ENCODE data around the gene RNF220.

Gene RNF220

DNA sequence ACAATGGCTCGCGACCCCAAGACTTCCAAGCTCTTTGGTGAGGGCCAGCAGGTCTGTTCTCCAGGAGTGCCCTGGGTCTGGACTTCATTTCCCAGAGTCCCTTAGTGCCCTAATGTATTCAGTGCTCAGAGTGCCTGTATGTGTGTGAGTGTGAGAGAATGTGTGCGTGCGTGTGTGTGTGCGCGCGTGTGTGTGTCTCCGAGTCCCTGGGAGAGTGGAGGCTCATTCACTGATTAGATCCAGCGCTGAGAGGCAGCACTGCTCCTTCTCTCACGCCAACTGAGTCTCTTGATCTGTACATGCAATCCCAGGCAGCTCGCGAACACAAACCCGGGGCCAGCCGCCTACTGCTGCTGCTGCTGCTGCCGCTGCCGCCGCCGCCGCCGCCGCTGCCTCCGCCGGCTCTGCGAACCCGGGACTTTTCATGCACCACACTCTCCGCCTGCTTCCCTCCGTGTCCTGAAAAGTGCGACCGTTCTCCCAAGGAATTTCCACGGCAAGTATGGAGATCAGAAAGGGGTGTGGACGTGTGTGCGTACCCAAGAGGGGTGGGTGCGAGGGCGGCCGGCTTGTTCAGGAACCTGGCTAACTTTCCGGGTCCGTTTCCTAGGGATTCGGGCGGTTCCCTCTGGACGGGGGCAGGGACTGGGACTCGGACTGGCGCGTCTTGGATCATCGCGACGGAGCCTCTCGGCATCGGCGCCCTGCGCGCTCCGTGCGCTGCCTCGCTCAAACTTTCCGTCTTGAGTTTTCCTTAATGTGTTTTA lies at the start of gene RNF220:
TSS of gene RNF220 (plus strand) at position 225 of the 767 bp plus-strand sequence.
- FAIRE-seq (no peak), DNase-seq (ENCODE audit: insufficient read length, low spot score) (peak; percentile 26)

DNA sequence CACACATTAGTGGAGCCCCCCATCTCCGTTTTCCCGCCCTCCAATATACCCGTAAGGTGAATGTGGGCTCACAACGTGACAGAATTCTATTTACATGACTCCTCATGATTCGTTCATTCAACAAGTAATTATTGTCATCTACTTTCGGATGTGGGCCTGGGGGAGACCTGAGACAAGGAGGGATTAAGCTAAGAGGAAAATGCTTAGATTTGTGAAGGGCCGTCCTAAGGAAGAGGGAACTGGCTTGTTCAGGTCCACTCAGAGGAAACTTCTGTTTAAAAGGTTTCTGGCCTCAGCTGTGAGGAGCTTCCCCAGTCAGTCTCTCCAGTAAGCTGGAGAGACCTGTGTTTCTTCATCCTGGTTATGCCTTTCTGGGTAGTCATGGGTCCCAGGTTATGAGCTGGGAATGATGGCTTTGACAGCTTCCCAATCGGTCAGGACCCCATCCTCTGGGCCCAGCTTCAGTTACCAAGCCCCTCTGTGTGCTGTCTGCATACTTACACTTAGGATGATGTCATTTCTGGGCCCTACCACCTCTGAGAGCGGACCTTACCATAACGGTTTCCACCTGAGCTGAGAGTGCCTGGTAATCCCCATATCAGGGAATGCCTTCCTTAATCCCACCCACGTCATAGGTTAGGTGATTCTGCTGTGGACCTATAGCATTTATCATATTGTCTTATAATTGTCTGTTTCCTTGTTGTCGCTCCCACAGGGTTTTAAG lies 49.3 kb upstream of the RNF220 start:
- FAIRE-seq (peak; percentile 23), DNase-seq (ENCODE audit: insufficient read length, low spot score) (peak; percentile 4)

DNA sequence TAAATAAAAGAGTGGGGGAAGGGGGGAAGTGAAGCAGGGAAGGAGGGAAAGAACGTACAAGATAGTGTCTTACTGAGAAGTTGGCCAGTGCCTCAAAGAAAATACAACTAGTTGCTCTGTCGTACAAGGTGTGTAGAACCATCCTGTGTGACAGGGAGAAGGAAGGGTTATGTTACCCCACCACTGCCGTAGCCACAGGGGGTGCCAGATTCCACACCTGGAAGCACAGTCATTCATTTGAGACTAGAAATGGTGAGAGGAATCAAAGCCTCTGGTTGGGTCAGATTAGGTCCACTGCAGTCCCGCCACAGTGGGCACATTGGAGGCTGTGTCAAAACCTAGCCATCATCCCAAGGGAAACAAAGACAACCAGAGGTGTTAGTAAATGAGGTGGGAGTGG lies 47.3 kb upstream of the RNF220 start:
- DNase-seq (ENCODE audit: insufficient read length, low spot score) (no peak), FAIRE-seq (no peak)

DNA sequence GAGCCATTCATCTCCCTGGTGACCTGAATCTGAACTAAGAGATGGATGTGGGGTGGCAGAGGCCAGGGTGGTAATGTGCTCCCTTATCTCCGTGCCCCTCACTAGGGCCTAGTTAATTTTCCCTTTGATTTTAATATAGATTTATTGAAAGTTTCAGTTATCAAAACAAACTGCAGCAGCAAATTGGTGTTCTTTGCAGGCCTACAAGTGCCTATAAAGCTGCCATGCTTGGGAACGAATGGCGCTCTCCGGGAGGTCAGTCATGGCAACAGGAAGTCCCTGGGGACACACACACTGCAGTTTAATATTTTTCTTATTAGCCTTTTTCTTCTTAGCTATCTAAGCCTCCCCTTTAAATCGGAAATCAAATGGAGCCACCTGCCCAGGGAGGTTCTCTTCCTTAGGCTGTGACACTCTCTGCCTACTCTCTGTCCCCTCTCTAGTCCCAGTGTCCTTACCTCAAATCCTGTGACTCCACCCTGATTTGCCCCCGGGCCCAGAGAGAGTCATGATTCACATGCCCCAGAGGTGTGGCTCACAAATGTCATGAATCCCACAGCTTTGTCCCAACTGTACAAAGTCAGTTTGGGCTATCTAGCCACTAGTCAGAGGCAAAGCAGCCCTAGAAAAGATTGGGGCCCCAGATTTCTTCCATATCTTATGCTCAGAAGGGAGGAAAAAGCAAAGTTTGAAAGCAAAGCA lies 45.7 kb upstream of the RNF220 start:
- DNase-seq (ENCODE audit: insufficient read length, low spot score) (no peak), FAIRE-seq (no peak)

DNA sequence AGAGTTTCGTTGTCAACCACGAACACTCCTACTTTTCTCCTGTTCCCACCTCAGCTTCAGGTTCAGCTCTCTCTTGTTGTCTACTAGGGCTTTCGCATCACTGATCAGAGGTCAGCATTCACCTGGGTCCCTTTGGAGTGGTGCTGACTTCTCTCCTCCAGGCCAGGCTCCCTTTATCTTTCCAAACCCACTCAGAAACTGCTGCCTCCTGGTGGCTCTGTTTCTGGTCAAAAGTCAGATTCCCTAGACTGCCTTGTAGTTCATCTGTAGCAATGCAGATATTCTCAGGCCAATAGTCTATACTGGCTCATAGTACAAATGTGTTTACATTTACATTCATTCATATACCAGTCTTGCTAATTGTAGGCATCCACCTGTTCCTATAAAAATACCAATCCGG lies 43.6 kb upstream of the RNF220 start:
- DNase-seq (ENCODE audit: insufficient read length, low spot score), result peak; percentile 10
- FAIRE-seq, result no peak

DNA sequence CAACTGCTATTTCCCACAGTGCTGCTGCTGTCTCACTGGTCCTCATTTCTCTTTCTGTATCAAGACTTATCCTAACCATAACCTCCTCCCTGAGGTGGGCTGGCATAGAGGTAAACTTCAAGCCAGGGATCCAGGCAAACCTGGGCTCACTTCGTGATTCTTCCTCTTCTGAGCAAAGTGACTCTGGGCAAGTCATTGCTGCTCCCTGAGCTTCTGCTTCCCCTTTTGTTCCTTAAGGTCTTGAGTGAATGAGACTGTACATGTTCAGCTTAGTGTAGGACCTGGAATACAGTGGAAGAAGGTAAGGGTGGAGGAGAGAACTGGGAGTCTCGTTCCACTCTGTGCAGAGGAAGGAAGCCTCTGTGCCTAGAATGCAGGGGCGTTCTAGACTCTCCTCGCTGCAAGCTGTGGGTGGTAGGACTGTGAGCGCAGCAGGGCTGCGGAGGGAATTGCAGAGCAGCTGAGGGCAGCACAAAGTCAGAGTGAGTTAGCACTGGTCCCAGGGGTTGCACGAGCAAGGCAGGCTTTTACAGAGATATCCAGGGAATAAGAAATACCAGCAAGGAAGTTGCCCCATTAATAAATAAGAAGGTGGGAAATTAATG lies 38.6 kb upstream of the RNF220 start:
- DNase-seq (ENCODE audit: insufficient read length, low spot score) (no peak), FAIRE-seq (no peak)

DNA sequence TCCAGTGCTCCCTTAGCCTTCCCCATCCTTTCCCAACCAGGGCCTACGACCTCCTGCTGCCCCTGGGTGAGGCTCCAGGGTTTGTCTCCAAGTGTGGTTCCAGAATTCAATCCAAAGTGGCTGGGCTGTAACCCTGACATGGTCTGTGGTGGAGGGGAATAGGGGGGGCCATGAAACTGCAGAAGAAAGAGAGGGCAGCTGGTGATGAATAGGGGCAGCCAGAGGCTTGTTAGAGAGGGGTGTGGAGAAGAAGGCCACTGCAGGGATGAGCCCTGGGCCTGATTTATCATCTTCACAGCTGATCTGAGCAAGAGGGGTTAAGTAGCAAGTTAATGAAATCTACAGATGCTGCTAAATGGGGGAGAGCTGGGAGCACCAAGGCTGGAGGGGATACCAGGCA lies 37.1 kb upstream of the RNF220 start:
- no peak for FAIRE-seq
- no peak for DNase-seq (ENCODE audit: insufficient read length, low spot score)

DNA sequence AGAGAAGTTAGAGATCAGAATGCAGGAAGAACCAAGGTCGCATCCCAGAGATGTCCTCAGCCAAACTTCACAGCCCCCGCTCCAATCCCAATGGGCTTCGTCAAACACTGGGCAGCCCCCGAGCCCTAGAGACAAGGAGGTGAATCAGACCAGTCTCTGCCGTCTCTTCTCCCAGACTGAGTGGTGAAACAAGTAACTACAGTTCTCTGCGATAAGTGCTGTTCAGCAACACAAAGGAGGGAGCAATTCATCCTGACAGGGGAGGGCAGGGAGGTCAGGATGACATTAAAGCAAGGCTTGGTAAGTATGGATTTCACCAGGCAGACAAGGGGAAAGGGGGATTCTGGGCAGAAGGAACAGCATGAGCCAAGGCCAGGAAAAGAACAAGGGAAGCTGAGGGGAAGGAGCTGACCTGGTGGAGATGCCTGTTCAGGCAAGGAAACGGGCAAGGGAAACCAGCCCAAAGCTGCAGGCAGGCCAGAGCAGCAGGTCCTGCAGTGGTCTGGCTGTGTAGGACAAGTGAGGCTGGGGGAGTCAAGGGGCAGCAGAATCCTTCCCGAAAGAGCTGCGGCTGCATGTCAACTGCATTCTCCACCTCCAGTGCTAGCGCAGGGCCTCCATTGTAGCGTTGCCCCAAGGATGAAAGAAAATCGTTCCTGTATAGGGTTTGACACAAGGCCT lies 36.4 kb upstream of the RNF220 start:
- FAIRE-seq (no peak), DNase-seq (ENCODE audit: insufficient read length, low spot score) (no peak)

DNA sequence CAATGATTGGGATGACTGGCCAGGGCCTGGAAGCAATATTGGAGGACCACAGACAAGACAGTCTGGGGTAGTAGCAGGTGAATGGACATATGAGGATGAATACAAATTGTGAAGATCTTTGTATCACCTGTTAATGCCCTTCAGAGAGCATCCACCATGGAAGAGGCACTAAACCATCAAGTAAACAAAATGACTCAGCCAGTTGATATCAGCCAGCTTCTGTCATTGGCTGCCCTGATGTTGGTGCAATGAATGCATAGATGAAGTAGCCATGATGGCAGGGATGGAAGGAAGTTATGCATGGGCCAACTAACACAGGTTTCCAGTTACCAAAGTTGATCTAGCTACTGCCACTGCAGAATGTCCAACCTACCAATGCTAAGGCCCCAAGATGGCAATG lies 33.8 kb upstream of the RNF220 start:
- FAIRE-seq, result no peak
- DNase-seq (ENCODE audit: insufficient read length, low spot score), result no peak

DNA sequence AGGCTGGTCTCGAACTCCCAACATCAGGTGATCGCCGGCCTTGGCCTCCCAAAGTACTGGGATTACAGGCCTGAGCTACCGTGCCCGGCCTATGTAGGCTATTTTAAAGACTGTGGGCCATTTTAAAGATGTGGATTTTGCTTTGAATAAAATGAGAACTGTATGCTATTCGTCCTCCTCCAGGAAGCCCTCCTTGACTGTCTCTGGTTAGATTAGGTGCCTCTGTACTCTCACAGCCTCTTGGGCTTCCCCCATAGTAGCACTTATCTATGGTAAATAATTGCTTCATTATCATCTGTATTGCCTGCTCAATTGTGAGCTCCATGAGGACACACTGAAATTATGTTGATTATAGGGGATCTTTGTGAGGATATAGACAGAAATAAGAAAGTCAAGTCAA lies 29.5 kb upstream of the RNF220 start:
- no peak for FAIRE-seq
- DNase-seq (ENCODE audit: insufficient read length, low spot score), result no peak

DNA sequence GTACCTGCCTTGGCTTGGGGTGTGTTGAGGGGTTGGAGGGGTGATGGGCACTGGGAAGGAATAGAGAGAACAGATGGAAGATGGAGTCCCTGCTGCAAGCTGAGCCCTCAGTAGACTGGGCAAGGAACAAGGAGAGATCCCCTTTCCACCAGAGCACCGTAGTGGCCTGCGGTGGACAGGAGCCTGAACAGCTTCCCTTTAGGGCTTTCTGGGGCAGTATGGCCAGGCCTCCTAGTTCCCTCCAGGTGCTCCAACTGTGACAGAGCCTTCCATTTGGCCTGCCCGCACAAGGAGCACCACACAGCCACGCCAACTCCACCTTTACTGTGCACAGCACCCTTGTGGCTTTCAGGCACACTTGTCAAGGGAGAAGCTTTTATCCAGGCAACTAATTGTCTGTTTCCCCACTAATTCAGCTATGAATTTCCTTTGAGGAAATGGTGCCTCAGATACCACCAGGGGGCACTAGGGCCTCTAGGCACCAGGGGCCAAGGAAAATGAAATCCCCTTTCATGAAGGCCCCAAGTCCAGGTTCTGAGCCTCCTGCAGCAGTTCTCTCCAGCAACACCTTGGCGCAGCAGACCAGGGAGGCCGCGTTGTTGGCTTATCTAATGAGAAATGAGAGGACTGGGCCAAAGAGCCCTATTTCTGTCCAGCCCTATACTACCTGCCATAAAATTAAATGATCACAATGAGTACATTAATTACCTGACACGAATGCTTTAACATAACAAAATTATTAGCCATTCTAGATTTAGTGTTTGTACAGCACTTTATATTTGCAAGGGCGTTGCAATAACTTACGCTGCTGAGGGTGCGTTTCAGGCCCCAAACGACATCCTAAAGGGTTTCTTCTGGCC lies 26.9 kb upstream of the RNF220 start:
- FAIRE-seq (no peak), DNase-seq (ENCODE audit: insufficient read length, low spot score) (peak; percentile 34)

DNA sequence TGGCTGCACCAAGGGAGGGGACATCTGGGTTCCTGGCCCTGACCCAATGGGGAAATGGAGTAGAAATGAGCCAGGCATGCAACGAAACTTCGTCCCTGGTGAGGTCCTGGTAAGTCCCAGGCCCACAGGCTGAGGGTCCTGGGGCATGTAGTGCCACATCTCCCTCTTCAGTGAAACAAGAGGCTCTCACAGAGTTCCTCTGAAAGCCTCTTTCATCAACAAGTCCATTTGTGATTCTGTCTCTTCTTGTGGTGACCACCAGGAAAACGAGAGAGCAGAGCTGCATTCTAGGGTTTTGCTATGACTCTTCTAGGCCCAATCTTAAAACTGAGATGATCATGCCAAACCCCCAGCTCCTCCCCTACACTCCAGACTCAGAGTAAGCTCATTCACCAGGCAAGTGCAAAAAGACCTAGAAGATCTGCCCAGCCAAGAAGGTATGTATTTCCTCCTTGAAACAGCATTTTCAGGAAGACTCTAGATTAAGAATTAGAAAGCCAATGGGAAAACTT lies 24.3 kb upstream of the RNF220 start:
- DNase-seq (ENCODE audit: insufficient read length, low spot score) (no peak), FAIRE-seq (no peak)

DNA sequence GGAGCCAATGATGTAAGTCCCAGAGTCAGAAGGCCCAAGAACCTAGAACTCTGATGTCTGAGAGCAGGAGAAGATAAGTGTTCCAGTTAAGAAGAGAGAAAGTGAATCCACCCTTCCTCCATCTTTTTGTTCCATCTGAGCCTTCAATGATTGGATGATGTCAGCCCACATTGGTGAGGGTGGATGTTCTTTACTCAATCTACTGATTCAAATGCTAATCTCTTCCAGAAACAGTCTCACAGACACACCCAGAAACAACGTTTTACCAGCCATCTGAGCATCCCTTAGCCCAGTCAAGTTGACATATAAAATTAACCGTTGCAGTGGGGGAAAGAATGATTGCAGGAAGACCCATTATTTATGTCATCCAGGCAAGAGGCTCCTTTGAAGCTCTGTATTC lies 16.5 kb upstream of the RNF220 start:
- FAIRE-seq (no peak), DNase-seq (ENCODE audit: insufficient read length, low spot score) (no peak)

DNA sequence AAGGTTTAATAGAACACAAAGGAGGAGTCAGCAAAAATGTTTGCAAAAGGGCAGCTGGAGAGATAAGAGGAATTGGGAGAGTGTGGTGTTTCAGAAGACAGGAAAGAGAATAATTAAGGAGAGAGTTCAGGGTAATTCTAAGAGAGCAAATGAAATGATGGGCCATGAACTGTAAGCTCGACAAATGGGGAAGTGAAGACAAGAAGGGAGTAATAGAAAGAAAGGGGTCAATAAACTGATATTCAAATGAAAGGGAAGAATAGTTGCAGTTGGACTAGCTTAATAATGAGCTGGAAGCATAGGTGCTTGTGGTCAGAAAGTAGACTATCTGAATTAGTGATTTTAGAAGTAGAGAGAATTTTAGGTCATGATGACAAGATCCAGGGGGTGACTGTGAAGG lies 15.6 kb upstream of the RNF220 start:
- FAIRE-seq (no peak), DNase-seq (ENCODE audit: insufficient read length, low spot score) (no peak)

DNA sequence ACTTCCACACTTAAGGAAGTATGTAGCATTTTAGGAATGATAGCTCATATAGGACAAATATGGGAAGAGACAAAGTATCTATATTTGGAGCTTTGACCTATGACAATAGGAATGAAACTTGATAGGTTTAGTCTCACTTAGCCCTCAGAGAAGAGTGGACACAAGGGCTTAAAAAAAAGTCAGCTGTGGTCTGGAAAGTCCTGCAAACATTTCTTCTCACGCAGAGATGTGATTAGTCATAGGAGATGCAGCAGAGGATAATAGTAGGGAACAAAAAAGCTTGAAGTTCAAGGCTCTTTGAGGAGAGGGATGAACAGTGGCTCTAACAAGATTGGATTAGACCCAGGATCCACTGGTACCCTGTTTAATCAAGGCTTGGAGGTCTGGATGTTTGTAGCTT lies 14.8 kb upstream of the RNF220 start:
- DNase-seq (ENCODE audit: insufficient read length, low spot score) (peak; percentile 48), FAIRE-seq (no peak)

DNA sequence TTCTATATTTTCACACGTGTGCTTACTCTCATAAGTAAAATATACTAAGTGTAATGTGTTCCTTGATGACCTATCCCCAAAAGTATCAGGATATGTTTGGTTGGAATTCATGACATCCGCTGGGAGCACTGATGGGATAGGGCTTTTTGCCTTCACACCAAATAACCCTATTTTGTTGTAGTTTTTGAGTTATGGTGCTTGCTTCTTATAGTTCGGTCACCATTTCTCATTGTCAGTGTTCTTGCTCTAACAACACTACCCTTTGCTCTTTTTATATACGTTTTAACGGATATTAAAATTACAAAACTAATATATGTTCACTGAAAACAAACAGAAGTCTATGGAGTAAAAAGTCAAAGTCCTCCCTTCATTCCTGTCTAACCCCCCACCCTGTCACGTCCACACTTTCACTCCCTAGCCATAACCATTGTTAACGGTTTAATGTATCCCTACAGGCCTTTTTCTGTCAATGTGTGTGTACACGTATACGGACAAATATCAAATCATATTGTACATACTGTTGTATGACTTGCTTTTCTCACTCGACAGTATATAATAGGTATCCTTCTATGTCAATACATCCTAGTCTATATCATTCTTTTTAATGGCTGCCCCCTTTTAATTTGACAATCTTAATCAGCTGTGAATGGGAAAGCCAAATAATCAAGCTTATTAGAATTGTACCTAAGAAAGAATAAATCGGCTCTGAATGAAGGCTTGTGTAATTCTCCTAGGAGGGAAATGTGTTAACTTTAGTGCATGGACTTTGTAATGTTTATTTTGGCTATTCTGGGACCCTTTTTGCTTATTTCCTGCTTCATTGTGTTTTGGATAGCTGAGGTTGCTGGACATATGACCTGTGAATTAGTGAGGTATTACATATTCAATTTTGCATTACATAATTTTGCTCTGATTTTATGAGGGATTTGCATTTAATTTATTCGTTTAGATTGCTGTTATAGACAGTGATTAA lies 3.5 kb upstream of the RNF220 start:
- FAIRE-seq (no peak), DNase-seq (ENCODE audit: insufficient read length, low spot score) (no peak)

DNA sequence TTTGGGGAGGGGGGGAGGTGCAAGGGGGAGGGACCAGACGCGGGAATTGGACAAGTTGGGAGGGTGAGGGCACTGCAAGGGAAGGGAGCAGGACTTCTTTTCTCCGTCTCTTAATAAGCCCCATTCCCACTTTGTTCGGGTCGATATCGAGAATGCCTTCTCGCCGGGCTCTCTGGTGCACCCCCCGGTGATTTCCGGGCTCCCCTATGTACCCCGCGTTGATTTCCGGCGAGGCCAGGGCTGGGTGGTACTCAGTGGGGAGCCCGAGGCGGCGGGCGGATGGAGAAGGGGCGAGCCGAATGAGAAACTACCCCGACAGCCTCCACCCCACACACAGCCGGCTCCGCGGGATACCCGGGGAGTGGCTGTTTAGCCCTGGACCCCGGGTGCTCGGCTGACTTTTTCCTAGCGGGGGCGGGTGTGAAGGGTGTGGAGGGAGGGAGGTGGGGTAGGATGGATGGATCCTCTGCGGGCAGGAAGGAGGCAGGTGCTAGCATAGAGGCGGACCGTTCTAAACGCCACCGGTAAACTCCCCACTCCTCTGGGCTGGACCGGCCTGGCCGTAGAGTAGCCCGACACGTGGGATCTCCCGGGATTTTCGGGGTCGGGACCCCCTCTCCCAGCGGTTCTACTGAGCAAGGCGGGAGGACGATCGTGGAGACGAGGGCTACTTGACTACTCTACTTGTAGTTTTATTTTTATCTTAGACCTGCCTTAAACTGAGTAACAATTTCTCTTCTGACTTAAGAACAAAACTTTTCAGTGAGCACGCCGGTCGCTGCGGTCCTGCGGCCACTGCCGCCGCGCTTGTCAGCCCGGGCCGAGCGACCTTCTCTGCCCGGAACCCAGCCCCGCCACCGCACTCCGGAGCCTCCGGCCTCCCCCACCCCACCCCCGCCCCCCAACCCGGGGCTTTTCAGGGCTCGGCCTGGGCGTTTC lies 1.0 kb downstream of the RNF220 start:
- FAIRE-seq (no peak), DNase-seq (ENCODE audit: insufficient read length, low spot score) (no peak)
